Stomach smooth muscle (tissue), 2 donors: ENCODE data around the gene TMBIM1.
"Not testable (repeated sequence)": the region's sequence is repeated elsewhere in the genome, so short reads cannot be mapped to it uniquely, and the experiment has no call there.

Experiments
- H3K27ac ChIP-seq: one replicate; pipeline ENCODE4 v1.7.0; 2013; ENCODE audit warnings: mild to moderate bottlenecking, low read length, inconsistent platforms
- H3K27me3 ChIP-seq, 2 donors: one replicate each; pipeline ENCODE4 v1.7.0; 2013; ENCODE audit warnings: low read length in 2 of 2; ENCODE audit not compliant: insufficient read depth in 2 of 2, control insufficient read depth in 1 of 2
- H3K36me3 ChIP-seq, 2 donors: one replicate each; pipeline ENCODE4 v1.7.0; 2013; ENCODE audit warnings: low read length in 2 of 2; ENCODE audit not compliant: control insufficient read depth in 2 of 2, insufficient read depth in 2 of 2
- H3K4me1 ChIP-seq: one replicate; pipeline ENCODE4 v1.7.0; 2013; ENCODE audit warnings: low read length; ENCODE audit not compliant: control insufficient read depth, insufficient read depth
- H3K4me3 ChIP-seq, 2 donors: one replicate each; pipeline ENCODE4 v1.7.0; 2013; ENCODE audit warnings: low read length in 2 of 2
- H3K9ac ChIP-seq, 2 donors: one replicate each; pipeline ENCODE4 v1.7.0; 2013; ENCODE audit warnings: low read length in 2 of 2, mild to moderate bottlenecking in 1 of 2
- H3K9me3 ChIP-seq, 2 donors: one replicate each; pipeline ENCODE4 v1.7.0; 2013; ENCODE audit warnings: low read length in 2 of 2; ENCODE audit not compliant: control insufficient read depth in 2 of 2
- donor health status: healthy.
- donor health status: Pancreatic carcinoma.

TMBIM1 gene

DNA sequence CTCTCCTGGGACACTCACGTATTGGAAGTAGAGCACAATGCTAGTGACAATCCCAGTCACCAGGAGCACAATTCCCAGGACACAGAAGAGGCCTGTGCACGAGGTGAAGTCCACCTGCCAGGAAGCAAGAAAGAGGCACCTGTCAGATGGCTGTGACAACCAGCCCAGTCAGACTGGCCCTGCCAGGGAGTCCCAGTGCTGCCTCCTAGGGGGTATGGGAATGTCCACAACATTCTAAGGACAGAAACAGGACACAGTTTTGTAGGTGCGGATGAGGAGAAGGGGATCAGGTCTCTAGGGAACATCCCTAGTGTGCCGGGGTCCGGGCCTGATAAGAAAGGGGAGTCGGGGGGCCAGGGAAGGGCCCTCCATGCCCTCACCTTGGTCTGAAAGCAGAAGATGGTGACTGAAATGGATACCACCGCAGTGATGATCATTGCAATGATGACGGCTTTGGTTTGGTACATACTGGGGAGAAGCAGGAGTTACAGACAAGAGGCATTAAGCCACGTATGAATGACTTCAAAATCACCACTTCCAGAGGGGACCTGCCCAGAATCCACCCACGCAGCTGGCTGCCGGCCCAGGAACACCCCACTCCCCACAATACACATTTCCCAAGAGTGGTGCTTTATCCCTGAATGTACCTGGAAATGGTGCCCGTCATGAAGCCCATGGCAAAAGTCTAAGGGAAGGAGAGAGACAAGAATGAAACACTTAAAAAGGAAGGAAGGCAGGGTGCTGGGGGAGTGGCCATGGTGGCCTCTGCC lies 15.1 kb downstream of the TMBIM1 start:
- peaks cover 68% of the 10 kb centered on the region in 2 donors for H3K36me3 ChIP-seq
- no peak overlapping the region for H3K9ac ChIP-seq
- no peaks in the 10 kb centered on the region for H3K27me3 ChIP-seq
- no peak overlapping the region for H3K4me3 ChIP-seq
- peaks cover 35% of the 10 kb centered on the region for H3K4me1 ChIP-seq
- H3K9me3 ChIP-seq = no peaks in the 10 kb centered on the region
- H3K27ac ChIP-seq = peak overlapping the region; percentile 24

DNA sequence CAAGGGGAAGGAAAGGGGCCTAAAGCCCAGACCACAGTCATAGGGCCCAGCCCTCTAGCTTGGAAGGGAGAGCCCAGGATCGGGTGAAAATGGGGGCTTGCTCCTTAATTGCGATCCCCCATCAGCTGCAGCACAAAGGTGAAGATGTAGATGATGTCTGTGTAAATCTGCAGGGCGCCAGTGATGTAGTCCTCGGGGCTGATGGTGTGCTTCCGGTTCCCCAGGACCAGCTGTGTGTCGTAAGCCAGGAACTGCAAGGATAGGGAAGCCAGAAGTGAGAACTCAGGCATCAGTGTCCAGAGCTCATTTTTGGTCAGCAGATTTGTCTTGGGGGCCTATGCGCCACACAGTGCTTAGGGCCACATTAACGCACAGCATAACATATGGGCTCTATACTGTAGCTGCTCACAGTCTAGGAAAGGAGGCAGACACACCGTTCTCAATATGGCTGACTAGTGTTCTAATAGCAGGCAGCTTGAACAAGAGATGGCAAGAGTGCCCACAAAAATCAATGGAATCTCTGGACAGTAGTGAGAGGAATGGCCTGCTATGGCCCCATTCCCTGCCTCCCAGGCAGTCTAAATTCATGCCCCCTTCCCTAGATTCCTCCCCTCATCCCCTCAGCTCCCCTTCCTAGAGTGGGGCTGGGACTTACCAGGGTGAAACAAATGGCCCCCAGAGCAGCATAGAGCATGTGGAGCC lies 16.8 kb downstream of the TMBIM1 start:
- peaks cover 37% of the 10 kb centered on the region for H3K4me1 ChIP-seq

DNA sequence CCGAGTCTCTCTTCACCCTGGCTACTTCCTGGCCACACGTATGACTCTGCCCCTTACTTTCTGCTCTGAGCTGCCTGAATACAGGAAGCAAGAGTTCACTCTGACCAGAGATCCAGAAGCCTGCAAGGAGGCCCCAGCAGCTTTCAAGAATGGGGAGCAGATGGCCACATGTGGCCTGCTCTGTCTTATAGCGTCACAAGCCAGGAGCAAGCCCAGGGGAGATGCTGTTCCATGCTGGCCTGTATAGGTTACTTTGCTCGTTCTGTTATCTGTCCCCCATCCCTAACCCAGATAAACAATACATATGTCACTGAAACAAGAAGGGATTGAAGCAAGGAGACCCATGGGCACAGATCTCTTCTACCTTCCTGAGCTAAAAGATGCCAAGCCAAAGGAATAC lies 17.7 kb downstream of the TMBIM1 start:
- Histone ChIP-seq H3K27ac (peak overlapping the region; percentile 55), H3K9me3 (no peaks in the 10 kb centered on the region), H3K4me1 (peaks cover 34% of the 10 kb centered on the region), H3K9ac (peak overlapping the region in 1 of 2 donors; percentile 16), H3K4me3 (no peak overlapping the region), H3K27me3 (no peaks in the 10 kb centered on the region), H3K36me3 (peaks cover 58% of the 10 kb centered on the region in 2 donors)

More for the DNA sequence above, 16.8 kb downstream of the TMBIM1 start:
- Histone ChIP-seq H3K27me3 (no peaks in the 10 kb centered on the region), H3K36me3 (peaks cover 67% of the 10 kb centered on the region in 2 donors), H3K4me3 (no peak overlapping the region), H3K27ac (peak overlapping the region; percentile 55), H3K9ac (peak overlapping the region in 1 of 2 donors; percentile 36), H3K9me3 (no peaks in the 10 kb centered on the region)

DNA sequence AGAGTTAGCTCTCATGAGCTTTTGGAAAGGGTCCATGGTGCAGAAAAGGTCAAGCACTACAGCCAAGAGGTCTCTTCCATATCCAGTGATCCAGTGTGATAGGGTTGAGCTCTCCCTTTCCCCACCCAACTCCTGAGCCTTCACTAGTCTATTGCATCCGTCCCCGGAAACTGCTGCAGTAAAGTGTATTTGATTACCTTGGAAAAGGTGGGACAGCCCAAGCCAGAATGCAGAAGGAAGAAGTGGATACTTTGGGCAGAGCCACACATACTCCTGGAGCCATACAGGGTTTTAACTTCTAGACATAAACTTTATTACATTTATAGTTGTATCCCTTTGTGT lies 18.4 kb downstream of the TMBIM1 start:
- H3K9me3 ChIP-seq = no peaks in the 10 kb centered on the region
- no peak overlapping the region for H3K4me3 ChIP-seq
- no peak overlapping the region for H3K27ac ChIP-seq
- H3K36me3 ChIP-seq = peaks cover 50 to 51% of the 10 kb centered on the region in 2 donors
- no peaks in the 10 kb centered on the region for H3K27me3 ChIP-seq
- H3K9ac ChIP-seq = no peak overlapping the region
- H3K4me1 ChIP-seq = peaks cover 39% of the 10 kb centered on the region

DNA sequence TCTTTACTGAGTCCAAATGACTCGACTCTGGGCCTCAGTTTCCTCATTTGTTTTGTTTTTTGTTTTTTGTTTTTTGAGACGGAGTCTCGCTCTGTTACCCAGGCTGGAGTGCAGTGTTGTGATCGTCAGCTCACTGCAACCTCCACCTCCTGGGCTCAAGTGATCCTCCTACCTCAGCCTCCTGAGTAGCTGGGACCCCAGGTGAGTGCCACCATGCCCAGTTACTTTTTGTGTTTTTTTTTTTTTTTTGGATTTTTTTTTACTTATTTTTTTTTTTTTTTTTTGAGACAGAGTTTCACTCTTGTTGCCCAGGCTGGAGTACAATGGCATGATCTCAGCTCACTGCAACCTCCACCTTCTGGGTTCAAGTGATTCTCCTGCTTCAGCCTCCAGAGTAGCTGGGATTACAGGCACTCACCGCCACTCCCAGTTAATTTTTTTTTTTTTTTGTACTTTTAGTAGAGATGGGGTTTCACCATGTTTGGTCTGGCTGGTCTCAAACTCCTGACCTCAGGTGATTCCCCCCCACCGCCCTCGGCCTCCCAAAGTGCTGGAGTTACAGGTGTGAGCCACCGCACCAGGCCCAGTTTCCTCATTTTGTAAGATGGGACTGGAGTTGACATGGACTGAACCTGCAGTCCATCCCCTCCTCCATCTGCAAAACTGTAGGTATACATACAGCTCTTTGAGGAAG lies 18.9 kb downstream of the TMBIM1 start:
- H3K27ac ChIP-seq = peak overlapping the region; percentile 64
- not testable (repeated sequence) for H3K9ac ChIP-seq

DNA sequence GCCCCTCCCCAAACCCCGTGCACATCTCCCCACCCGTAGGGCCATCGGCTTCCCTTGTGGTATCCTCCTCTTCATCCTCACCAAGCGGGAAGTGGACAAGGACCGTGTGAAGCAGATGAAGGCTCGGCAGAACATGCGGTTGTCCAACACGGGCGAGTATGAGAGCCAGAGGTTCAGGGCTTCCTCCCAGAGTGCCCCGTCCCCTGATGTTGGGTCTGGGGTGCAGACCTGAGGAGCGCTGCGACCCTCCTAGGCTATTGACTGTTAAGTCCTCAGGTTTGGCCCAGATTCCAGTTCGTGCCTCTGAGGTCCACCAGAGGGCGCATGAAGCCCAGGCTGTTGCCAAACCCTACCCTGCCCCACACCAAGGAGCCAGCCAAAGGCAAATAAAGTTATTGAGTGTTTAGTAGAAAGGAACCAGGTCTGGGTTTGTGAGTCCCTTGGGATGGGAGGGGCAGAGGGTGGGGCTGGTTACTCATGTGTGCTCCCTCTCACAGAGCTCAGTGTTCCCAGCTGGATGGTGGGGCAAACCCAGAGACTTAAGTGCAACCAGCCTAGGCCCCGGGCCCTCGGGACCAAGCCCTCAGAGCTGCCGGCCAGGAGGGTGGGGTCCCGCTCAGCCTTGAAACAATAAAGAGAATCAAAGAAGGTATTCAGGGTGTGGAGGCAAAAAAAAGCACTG lies 19.6 kb downstream of the TMBIM1 start:
- Histone ChIP-seq H3K4me3 (peak overlapping the region in 1 of 2 donors; percentile 57), H3K36me3 (peaks cover 38 to 39% of the 10 kb centered on the region in 2 donors), H3K27me3 (no peaks in the 10 kb centered on the region), H3K9me3 (no peaks in the 10 kb centered on the region), H3K9ac (no peak overlapping the region), H3K27ac (peak overlapping the region; percentile 64), H3K4me1 (peaks cover 39% of the 10 kb centered on the region)

More for the DNA sequence above, 18.9 kb downstream of the TMBIM1 start:
- H3K9me3 ChIP-seq, H3K27me3 ChIP-seq: not testable (repeated sequence)
- Histone ChIP-seq H3K4me1 (peaks cover 38% of the 10 kb centered on the region), H3K4me3 (peak overlapping the region in 1 of 2 donors; percentile 57), H3K36me3 (peaks cover 45 to 46% of the 10 kb centered on the region in 2 donors)

DNA sequence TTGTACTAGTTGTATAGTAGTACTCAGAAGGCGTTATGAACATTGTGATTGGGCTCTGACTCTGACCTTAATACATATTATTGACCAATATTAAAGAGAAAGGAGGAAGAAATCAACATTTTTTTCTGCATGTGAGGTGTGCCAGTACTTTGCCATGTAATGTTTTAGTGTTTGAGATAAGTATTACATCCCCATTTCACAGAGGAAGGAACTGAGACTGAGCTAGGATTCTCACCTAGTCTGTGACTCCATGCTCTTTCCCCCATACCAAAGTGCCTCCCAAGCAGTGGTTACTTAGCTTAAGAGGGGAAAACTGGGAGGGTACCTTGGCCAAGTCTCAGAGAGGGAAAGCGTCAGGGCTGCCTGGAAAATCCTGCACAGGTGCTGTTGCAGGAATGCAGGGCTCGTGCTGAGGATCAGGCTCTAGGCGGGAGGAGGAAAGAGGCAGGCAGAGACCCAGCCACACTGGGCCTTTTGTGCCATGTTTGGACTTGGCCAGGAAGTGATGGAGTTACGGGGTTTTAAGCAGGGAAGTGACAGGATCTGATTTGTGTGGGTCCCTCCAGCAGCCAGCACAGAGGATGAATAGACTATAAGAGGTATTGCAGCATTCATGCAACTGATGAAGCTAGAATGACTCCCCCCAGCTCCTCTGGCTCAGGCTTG lies 20.3 kb downstream of the TMBIM1 start:
- Histone ChIP-seq H3K9me3 (no peaks in the 10 kb centered on the region), H3K27ac (peak overlapping the region; percentile 64), H3K4me1 (peaks cover 42% of the 10 kb centered on the region), H3K4me3 (peak overlapping the region; percentile 57 to 81), H3K27me3 (no peaks in the 10 kb centered on the region), H3K36me3 (peaks cover 35 to 38% of the 10 kb centered on the region in 2 donors), H3K9ac (peak overlapping the region in 1 of 2 donors; percentile 78)

DNA sequence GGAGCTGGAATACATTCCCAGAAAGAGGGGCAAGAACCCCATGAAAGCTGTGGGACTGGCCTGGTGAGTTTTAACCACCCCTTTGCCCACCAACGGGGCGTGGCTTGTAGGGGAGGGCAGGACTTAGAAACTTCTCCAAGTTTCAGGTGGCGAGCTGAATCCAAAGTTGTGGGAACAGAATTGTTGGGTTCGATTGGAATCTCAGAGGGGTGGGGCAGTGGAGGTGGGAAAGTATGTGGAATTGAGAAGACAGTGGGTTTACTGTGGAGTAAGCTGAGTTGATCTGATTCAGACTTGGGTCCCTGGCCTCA lies 20.9 kb downstream of the TMBIM1 start:
- H3K36me3 ChIP-seq = peaks cover 35 to 38% of the 10 kb centered on the region in 2 donors
- H3K9ac ChIP-seq = peak overlapping the region; percentile 42 to 78
- H3K4me3 ChIP-seq = peak overlapping the region; percentile 81 to 96
- peaks cover 42% of the 10 kb centered on the region for H3K4me1 ChIP-seq
- no peaks in the 10 kb centered on the region for H3K9me3 ChIP-seq
- peak overlapping the region; percentile 70 for H3K27ac ChIP-seq
- H3K27me3 ChIP-seq = no peaks in the 10 kb centered on the region

DNA sequence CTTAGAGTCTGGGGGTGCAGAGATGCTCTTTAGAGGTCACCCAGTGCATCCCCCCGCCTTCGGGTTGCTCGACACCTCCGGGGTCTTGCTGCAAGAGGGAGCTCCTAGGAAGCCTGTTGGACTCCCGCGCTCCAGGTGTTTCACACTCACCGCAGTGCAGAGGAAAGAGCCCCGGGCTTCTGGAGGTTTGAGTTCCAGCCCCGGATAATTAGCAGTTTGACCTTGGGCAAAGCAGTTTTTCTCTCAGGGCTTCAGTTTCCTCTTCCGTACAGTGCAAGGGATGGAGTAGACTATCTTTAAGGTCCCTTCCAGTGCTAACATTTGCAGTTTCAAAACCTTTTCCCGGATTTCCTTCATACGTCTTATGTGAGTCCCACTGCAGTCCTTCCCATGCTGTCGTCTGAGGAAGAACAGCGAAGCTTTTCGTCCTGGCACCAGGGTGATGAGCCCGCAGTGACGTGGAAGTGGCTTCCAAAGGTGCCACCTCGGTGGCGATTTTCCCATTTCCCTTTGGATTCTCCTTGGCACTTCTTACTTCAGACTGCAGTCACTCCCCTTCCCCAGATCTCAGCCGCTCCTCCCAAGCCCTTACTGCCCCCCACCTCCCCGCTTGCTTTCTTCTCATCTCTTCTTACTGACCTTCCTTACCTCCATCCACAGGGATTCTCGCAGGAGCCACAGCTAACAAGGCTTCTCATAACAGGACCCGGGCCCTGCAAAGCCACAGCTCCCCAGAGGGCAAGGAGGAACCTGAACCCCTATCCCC lies 21.4 kb downstream of the TMBIM1 start:
- H3K36me3 ChIP-seq = peaks cover 36 to 39% of the 10 kb centered on the region in 2 donors
- peak overlapping the region; percentile 81 to 96 for H3K4me3 ChIP-seq
- H3K9me3 ChIP-seq = no peaks in the 10 kb centered on the region
- H3K4me1 ChIP-seq = peaks cover 42% of the 10 kb centered on the region
- H3K27me3 ChIP-seq = no peaks in the 10 kb centered on the region
- H3K9ac ChIP-seq = peak overlapping the region; percentile 78 to 85
- H3K27ac ChIP-seq = peak overlapping the region; percentile 70
